Frontal cortex (tissue), 4 donors: ENCODE measurements around the gene C2CD2. TPM values are rescaled to one million over a fixed set of nuclear protein-coding genes. Genes with fewer than 3 reads are reported as not detected.

Source experiments
- DNase-seq, 2 donors: peaks; one replicate each; pipeline ENCODE4 v3.0.0; 2012; ENCODE audit warnings: low spot score in 2 of 2
- FAIRE-seq: peaks from 2 replicates; lab custom pipeline; 2012; peaks lifted over from hg19 to GRCh38; lab: Jason Lieb, UNC
- total RNA-seq: library from RNA; depleted of rRNA; stranded (reverse); fragments of >200 nt; gene quantifications from one replicate; pipeline ENCODE4 v1.2.3, GENCODE V29; 2014
- donor health status: control.
- donor health status: control.
- donor health status: control.

C2CD2 gene
- total RNA-seq, 1 donor from 2014 or later, result 9.4 TPM

DNA sequence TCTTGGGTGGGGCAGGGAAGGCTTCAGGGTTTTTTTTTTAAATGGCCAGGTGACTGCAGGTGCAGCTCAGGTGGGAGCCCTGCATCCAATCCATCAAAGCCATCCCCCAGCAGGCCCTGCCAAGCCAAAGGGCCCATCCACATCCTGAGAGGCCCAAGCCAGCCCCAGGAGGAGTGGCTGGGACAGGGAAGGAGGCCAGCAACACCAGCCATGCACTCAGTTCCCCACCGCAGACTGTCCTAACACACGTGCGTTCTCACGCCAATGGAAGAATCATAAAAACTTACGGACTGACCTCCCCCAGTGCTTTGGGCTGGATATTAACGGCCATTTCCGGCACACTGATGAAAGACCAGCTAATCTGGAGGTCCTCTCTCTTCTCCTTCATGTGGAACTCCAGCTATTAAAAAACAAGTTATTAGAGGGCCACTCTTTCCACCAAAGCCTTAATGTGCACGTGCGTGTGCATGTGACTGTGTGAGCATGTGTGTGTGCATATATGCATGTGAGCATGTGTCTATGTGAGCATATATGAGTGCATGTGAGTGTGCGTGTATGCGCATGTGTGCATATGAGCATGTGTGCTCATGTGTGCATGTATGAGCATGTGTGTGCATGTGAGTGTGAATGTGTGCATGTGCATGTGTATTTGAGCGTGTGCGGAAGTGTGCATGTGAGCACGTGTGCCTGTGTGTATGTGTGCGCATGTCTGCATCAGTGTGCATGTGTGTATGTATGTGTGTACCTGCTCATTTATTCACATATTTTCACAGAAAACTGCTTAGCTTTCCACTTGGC lies 35.1 kb downstream of the C2CD2 start:
- no peak for DNase-seq
- no peak for FAIRE-seq

- DNase-seq (no peak), FAIRE-seq (no peak)
Measured at GRCh38 chr21:41917531-41917930, 36.3 kb downstream of the C2CD2 start.

DNA sequence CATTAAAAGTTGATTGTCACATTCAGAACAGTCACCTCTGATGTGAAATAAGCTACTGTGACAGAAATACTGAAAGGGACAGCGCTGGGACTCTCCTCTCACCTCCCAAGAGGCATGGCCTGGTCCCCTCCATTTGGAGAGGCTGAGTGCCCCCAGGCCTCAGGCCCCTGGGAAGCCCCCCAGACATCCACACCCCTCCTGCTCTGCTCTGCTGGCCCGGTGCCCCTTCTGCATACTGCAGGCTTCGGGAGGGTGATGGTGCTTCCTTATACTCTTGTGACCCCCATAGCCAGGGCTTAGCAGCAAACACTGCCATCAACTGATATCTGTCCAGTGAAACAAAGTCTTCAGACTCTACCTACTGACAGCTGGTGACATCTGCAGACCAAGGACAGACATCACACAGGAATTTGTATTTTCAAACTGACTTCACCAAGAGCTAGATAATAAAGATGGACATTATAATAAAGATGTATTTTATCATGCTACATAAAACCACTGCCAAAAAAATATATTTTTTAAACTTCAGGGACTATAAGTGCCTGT lies 36.9 kb downstream of the C2CD2 start:
- DNase-seq (no peak), FAIRE-seq (no peak)

GRCh38 chr21:41914965-41915364 lies 38.9 kb downstream of the C2CD2 start:
- FAIRE-seq (no peak), DNase-seq (no peak)

DNA sequence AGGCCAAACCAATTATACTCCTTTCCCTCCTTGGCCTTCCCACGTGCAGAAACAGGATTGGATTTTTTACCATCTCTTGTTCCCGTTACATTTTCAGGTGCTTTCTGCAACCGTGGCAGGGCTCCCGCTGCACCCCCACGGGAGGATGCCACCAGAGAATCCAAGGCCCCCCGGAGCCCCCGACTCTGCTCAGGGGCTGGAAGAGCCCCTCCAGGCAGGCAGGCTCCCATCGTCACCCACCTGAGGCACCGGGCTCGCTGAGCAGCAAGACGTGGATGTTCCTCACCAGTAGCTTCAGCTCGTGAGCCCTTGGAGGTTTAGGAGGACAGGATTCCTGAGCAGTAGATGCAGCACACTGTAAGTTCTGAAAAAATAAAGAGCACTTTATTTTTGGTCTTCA lies 39.5 kb downstream of the C2CD2 start:
- no peak for FAIRE-seq
- DNase-seq, result no peak

- no peak for DNase-seq
- FAIRE-seq, result no peak
Measured at GRCh38 chr21:41913230-41913629, 40.6 kb downstream of the C2CD2 start.

DNA sequence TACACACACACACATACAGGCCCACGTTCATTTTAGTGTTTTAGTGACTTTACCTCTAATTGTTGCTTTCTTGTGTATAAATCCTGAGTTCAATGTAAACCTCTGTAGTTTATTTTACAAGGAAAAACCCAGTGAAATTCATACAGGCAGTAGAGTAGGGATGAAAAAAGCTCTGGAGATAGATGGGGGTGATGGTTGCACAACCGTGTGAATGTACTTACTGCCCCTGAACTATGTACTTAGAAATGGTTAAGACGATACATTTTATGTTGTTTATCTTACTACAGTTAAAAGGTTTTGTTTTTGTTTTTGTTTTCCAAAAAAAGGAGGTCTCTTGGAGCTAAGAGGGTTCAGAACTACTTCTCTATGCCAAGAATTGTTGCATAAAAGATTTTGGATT lies 45.0 kb downstream of the C2CD2 start:
- no peak for FAIRE-seq
- no peak for DNase-seq

GRCh38 chr21:41907496-41908258 lies 46.1 kb downstream of the C2CD2 start:
- FAIRE-seq, result no peak
- no peak for DNase-seq

DNA sequence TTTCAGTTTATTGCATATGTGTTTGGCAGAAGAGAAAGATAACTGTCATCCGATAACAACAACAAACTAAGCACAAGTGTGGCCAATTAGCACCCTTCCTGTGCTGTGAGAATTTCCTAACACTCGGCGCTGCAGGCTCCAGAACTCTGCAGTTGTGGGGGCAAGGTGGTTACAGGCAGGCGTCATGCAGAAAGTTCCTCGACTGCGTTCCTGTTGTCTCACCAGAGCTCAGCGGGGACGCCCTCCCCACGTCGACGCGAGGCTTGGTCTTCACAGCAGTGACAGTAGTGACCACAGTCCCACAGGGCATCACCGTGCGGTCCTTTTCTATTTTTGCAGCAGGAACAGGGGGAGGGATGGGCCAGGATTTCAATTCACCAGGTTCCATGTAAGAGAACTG lies 47.0 kb downstream of the C2CD2 start:
- DNase-seq, result no peak
- no peak for FAIRE-seq

DNA sequence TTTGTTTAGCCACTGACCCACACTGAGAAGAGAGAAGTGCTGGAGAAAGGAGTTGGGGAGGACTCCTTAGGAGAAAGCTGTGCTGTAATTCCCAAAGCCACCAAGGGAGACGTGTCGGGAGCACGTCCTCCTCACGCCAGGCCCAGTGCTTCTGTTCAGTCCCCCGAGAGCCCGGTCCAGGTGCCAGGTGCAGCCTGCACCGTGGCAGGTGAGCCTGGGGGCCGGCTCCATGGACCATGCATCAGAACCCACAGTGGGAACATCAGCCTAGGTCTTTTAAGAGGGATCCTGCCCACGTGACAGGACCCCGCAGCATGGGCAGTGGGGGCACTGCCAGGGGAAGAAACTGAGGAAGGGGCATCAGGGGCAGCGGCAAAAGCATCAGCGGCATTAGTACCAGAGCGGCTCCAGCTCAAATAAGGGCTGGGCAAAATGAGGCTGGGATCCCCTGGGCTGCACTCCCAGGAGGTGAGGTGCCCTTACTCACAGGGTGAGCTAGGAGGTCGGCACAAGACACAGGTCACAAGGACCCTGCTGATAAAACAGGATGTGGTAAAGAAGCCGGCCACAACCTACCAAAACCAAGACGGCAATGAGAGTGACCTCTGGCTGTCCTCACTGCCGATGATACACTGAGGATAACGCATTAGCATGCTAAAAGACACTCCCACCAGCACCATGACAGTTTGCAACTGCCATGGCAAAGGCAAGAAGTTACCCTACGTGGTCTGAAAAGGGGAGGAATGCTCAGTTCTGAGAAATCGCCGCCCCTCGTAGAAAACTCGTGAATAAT lies 50.1 kb downstream of the C2CD2 start:
- FAIRE-seq (no peak), DNase-seq (no peak)

DNA sequence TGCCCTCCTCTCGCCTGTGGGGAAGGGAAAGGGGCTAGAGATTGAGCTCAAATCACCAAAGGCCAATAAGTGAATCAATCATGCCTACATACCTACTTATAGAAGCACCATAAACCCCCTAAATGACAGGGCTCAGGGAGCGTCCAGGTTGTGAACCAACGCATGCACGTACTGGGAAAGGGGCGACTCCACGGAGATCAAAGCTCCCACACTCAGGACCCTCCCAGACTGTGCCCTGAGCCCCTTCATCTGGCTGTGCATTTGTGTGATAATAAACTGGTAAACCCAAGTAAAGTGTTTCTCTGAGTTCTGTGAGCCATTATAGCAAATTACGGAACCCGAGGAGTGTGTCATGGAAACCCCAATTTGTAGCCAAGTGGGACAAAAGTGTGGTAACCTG lies 50.9 kb downstream of the C2CD2 start:
- no peak for DNase-seq

GRCh38 chr21:41901782-41902181 lies 52.0 kb downstream of the C2CD2 start:
- DNase-seq, result no peak
- no peak for FAIRE-seq

More for the DNA sequence above, 50.9 kb downstream of the C2CD2 start:
- FAIRE-seq, result no peak

DNA sequence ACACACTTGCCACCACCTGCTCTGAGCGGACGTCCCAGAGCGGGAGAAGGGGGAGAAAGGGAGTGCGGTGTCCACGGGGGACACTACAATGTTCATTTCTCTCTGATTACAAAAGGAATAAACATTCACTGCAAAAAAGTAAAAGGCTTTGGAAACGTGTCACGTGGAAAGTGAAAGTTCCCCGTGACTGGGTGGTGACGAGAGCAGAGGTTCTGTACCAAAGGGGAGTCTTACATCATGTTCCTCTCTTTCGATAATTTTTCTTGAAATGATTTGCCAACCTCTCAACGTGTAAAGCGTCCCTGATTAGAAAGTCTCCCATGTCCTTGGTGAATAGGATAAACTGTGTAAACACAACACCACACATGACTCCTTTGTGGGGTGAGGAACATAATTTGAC lies 52.7 kb downstream of the C2CD2 start:
- DNase-seq (no peak), FAIRE-seq (no peak)

- DNase-seq (no peak), FAIRE-seq (no peak)
Measured at GRCh38 chr21:41900401-41900800, 53.4 kb downstream of the C2CD2 start.

- DNase-seq (no peak), FAIRE-seq (no peak)
Measured at GRCh38 chr21:41899426-41900202, 54.2 kb downstream of the C2CD2 start.

GRCh38 chr21:41898998-41899397 lies 54.8 kb downstream of the C2CD2 start:
- FAIRE-seq (no peak), DNase-seq (no peak)

- no peak for FAIRE-seq
Measured at GRCh38 chr21:41897700-41898099, 56.1 kb downstream of the C2CD2 start.

GRCh38 chr21:41897047-41897669 lies 56.7 kb downstream of the C2CD2 start:
- FAIRE-seq, result no peak

More at GRCh38 chr21:41897700-41898099, 56.1 kb downstream of the C2CD2 start:
- no peak for DNase-seq

More at GRCh38 chr21:41897047-41897669, 56.7 kb downstream of the C2CD2 start:
- DNase-seq, result no peak
